SK-N-SH treated with all-trans-retinoic acid at 6 μM for 48 hours (cell line): ENCODE measurements around the gene DNAJC24.

Experiments
- ARNTL ChIP-seq: fragments of 450-650 bp; formaldehyde crosslinking; IDR thresholded peaks from 2 replicates; pipeline ENCODE4 v1.5.0; 2020; ENCODE audit warnings: low read depth, mild to moderate bottlenecking, moderate library complexity, borderline replicate concordance
- OSR1 ChIP-seq: fragments of 250-450 bp; sonication (Bioruptor Pico); IDR thresholded peaks from 2 replicates; pipeline ENCODE4 v1.8.0; 2022; ENCODE audit warnings: moderate library complexity, mild to moderate bottlenecking, inconsistent platforms
- PPARA ChIP-seq: fragments of 250-450 bp; sonication (Bioruptor Pico); IDR thresholded peaks from 2 replicates; pipeline ENCODE4 v1.5.0; 2020; ENCODE audit warnings: mild to moderate bottlenecking, borderline replicate concordance
- ZC3H10 ChIP-seq: fragments of 250-450 bp; sonication (Bioruptor Pico); IDR thresholded peaks from 2 replicates; pipeline ENCODE4 v1.5.1; 2021; ENCODE audit warnings: mild to moderate bottlenecking, moderate library complexity
- ZFP30 ChIP-seq: fragments of 450-650 bp; formaldehyde crosslinking; IDR thresholded peaks from 2 replicates; pipeline ENCODE4 v1.5.0; 2022; ENCODE audit warnings: mild to moderate bottlenecking, moderate library complexity
- TF ChIP-seq, protein P1 (sequence below): fragments of 250-450 bp; sonication (Bioruptor Pico); IDR thresholded peaks from 2 replicates; pipeline ENCODE4 v1.8.0; 2020; ENCODE audit warnings: mild to moderate bottlenecking, moderate library complexity, borderline replicate concordance
- TF ChIP-seq, protein P2 (sequence below): fragments of 250-450 bp; sonication (Bioruptor Pico); IDR thresholded peaks from 2 replicates; pipeline ENCODE4 v1.5.1; 2020; ENCODE audit warnings: low read depth, mild to moderate bottlenecking, moderate library complexity
- TF ChIP-seq, protein P3 (sequence below): fragments of 250-450 bp; sonication (Bioruptor Pico); IDR thresholded peaks from 2 replicates; pipeline ENCODE4 v1.5.0; 2020; ENCODE audit warnings: mild to moderate bottlenecking, moderate library complexity

DNA sequence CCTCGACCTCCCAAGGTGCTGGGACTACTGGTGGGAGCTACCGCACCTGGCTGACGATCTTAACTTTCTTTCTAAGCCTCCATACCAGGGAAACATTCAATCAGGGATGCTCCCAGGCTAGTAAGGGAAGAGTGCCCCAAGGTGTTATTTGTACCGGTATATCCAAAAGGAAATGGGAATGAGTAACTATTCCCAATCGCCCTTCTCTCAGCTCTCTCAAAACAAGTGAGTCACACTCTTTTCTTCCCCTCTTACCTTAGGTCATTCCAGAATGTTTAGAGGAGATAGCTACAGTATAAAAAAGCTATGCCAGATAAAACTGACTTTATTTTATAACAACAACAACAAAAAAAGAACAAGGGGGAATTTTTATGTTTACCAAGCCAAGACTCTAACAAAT is 13.8 kb upstream of the DNAJC24 start:
- TF ChIP-seq ARNTL (CRISPR knock-in tag) (no peak), ZFP30 (CRISPR knock-in tag) (no peak), ZC3H10 (CRISPR knock-in tag) (no peak), OSR1 (CRISPR knock-in tag) (no peak), PPARA (CRISPR knock-in tag) (no peak)
- TF ChIP-seq, protein P1, sequence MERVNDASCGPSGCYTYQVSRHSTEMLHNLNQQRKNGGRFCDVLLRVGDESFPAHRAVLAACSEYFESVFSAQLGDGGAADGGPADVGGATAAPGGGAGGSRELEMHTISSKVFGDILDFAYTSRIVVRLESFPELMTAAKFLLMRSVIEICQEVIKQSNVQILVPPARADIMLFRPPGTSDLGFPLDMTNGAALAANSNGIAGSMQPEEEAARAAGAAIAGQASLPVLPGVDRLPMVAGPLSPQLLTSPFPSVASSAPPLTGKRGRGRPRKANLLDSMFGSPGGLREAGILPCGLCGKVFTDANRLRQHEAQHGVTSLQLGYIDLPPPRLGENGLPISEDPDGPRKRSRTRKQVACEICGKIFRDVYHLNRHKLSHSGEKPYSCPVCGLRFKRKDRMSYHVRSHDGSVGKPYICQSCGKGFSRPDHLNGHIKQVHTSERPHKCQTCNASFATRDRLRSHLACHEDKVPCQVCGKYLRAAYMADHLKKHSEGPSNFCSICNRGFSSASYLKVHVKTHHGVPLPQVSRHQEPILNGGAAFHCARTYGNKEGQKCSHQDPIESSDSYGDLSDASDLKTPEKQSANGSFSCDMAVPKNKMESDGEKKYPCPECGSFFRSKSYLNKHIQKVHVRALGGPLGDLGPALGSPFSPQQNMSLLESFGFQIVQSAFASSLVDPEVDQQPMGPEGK (CRISPR knock-in tag) = no peak
- TF ChIP-seq, protein P2, sequence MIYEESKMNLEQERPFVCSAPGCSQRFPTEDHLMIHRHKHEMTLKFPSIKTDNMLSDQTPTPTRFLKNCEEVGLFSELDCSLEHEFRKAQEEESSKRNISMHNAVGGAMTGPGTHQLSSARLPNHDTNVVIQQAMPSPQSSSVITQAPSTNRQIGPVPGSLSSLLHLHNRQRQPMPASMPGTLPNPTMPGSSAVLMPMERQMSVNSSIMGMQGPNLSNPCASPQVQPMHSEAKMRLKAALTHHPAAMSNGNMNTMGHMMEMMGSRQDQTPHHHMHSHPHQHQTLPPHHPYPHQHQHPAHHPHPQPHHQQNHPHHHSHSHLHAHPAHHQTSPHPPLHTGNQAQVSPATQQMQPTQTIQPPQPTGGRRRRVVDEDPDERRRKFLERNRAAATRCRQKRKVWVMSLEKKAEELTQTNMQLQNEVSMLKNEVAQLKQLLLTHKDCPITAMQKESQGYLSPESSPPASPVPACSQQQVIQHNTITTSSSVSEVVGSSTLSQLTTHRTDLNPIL (CRISPR knock-in tag) = no peak
- TF ChIP-seq, protein P3, sequence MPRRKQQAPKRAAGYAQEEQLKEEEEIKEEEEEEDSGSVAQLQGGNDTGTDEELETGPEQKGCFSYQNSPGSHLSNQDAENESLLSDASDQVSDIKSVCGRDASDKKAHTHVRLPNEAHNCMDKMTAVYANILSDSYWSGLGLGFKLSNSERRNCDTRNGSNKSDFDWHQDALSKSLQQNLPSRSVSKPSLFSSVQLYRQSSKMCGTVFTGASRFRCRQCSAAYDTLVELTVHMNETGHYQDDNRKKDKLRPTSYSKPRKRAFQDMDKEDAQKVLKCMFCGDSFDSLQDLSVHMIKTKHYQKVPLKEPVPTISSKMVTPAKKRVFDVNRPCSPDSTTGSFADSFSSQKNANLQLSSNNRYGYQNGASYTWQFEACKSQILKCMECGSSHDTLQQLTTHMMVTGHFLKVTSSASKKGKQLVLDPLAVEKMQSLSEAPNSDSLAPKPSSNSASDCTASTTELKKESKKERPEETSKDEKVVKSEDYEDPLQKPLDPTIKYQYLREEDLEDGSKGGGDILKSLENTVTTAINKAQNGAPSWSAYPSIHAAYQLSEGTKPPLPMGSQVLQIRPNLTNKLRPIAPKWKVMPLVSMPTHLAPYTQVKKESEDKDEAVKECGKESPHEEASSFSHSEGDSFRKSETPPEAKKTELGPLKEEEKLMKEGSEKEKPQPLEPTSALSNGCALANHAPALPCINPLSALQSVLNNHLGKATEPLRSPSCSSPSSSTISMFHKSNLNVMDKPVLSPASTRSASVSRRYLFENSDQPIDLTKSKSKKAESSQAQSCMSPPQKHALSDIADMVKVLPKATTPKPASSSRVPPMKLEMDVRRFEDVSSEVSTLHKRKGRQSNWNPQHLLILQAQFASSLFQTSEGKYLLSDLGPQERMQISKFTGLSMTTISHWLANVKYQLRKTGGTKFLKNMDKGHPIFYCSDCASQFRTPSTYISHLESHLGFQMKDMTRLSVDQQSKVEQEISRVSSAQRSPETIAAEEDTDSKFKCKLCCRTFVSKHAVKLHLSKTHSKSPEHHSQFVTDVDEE (CRISPR knock-in tag) = no peak
